SK-N-SH treated with all-trans-retinoic acid at 6 μM for 48 hours (cell line): Measurements from ENCODE around the gene ERRFI1.

Experiments
- BACH2 ChIP-seq: fragments of 250-450 bp; sonication (Bioruptor Pico); IDR thresholded peaks from 2 replicates; pipeline ENCODE4 v1.9.0; 2021; ENCODE audit warnings: mild to moderate bottlenecking, borderline replicate concordance
- CREB5 ChIP-seq: fragments of 250-450 bp; sonication (Bioruptor Pico); IDR thresholded peaks from 2 replicates; pipeline ENCODE4 v1.5.1; 2020; ENCODE audit warnings: low read depth, mild to moderate bottlenecking, moderate library complexity
- CSRNP3 ChIP-seq: fragments of 250-450 bp; sonication (Bioruptor Pico); IDR thresholded peaks from 2 replicates; pipeline ENCODE4 v1.5.1; 2021; ENCODE audit warnings: mild to moderate bottlenecking, moderate library complexity
- GLIS3 ChIP-seq: fragments of 250-450 bp; sonication (Bioruptor Pico); IDR thresholded peaks from 2 replicates; pipeline ENCODE4 v1.5.0; 2020; ENCODE audit warnings: mild to moderate bottlenecking, moderate library complexity
- ISL1 ChIP-seq: fragments of 250-450 bp; sonication (Bioruptor Pico); IDR thresholded peaks from 2 replicates; pipeline ENCODE4 v2.1.2; 2022; ENCODE audit warnings: mild to moderate bottlenecking, moderate library complexity
- OSR1 ChIP-seq: fragments of 250-450 bp; sonication (Bioruptor Pico); IDR thresholded peaks from 2 replicates; pipeline ENCODE4 v1.8.0; 2022; ENCODE audit warnings: moderate library complexity, mild to moderate bottlenecking, inconsistent platforms
- PATZ1 ChIP-seq: fragments of 250-450 bp; sonication (Bioruptor Pico); IDR thresholded peaks from 2 replicates; pipeline ENCODE4 v1.8.0; 2020; ENCODE audit warnings: mild to moderate bottlenecking, moderate library complexity, borderline replicate concordance
- POU6F1 ChIP-seq: fragments of 250-450 bp; sonication (Bioruptor Pico); IDR thresholded peaks from 2 replicates; pipeline ENCODE4 v1.8.0; 2021; ENCODE audit warnings: low read depth, mild to moderate bottlenecking, moderate library complexity, borderline replicate concordance
- PPARA ChIP-seq: fragments of 250-450 bp; sonication (Bioruptor Pico); IDR thresholded peaks from 2 replicates; pipeline ENCODE4 v1.5.0; 2020; ENCODE audit warnings: mild to moderate bottlenecking, borderline replicate concordance
- TOX ChIP-seq: fragments of 250-450 bp; sonication (Bioruptor Pico); IDR thresholded peaks from 2 replicates; pipeline ENCODE4 v1.8.0; 2021; ENCODE audit warnings: mild to moderate bottlenecking, moderate library complexity, borderline replicate concordance
- ZC3H10 ChIP-seq: fragments of 250-450 bp; sonication (Bioruptor Pico); IDR thresholded peaks from 2 replicates; pipeline ENCODE4 v1.5.1; 2021; ENCODE audit warnings: mild to moderate bottlenecking, moderate library complexity
- ZFP3 ChIP-seq: fragments of 250-450 bp; sonication (Bioruptor Pico); IDR thresholded peaks from 2 replicates; pipeline ENCODE4 v1.5.0; 2020; ENCODE audit warnings: mild to moderate bottlenecking, moderate library complexity
- ZFP30 ChIP-seq: fragments of 450-650 bp; formaldehyde crosslinking; IDR thresholded peaks from 2 replicates; pipeline ENCODE4 v1.5.0; 2022; ENCODE audit warnings: mild to moderate bottlenecking, moderate library complexity

- no peak for TF ChIP-seq ZFP30 (CRISPR knock-in tag)
- no peak for TF ChIP-seq OSR1 (CRISPR knock-in tag)
- no peak for TF ChIP-seq CREB5 (CRISPR knock-in tag)
- no peak for TF ChIP-seq POU6F1
- no peak for TF ChIP-seq ISL1
- no peak for TF ChIP-seq PATZ1 (CRISPR knock-in tag)
- TF ChIP-seq ZFP3 (CRISPR knock-in tag) = no peak
- TF ChIP-seq BACH2 = no peak
- no peak for TF ChIP-seq GLIS3 (CRISPR knock-in tag)
- TF ChIP-seq TOX (CRISPR knock-in tag) = no peak
- no peak for TF ChIP-seq PPARA (CRISPR knock-in tag)
- TF ChIP-seq ZC3H10 (CRISPR knock-in tag) = no peak
- no peak for TF ChIP-seq CSRNP3 (CRISPR knock-in tag)
Observed at GRCh38 chr1:8014381-8014988, 11.6 kb downstream of the ERRFI1 start.
